Uterus (tissue), 2 donors: ENCODE results near the gene ZSCAN30.

Source experiments
- CTCF ChIP-seq, 4 experiments: fragments of 200-600 bp in 2 of 4; fragments of 450-650 bp in 2 of 4; sonication (generic) in 2 of 4; IDR thresholded peaks; one replicate each; pipeline ENCODE4 v1.5.1; 2016 to 2019; ENCODE audit warnings: antibody characterized with exemption in 4 of 4, mild to moderate bottlenecking in 2 of 4, moderate library complexity in 1 of 4
- POLR2A ChIP-seq, 2 donors: fragments of 450-650 bp; IDR thresholded peaks; one replicate each; pipeline ENCODE4 v1.6.1; 2016; ENCODE audit warnings: antibody characterized with exemption in 2 of 2, mild to moderate bottlenecking in 1 of 2, moderate library complexity in 1 of 2

- no peak for TF ChIP-seq CTCF (IDR thresholded peaks at IDR 0.05)
- no peak for TF ChIP-seq POLR2A (IDR thresholded peaks at IDR 0.05)
Observed at GRCh38 chr18:35268821-35269220, 21.2 kb downstream of the ZSCAN30 start.
